ENCODE results near the gene NIP7.

- TF ChIP-seq POLR2AphosphoS5 (IDR thresholded peaks at IDR 0.05; ENCODE audit: low read depth, low read length) (no peak), TAF1 (IDR thresholded peaks at IDR 0.05; ENCODE audit: borderline replicate concordance, insufficient read depth, low read length) (no peak), REST (IDR thresholded peaks at IDR 0.05; ENCODE audit: insufficient read depth in 1 of 2, low read depth in 2 of 2, low read length in 2 of 2) (no peak), SIN3A (IDR thresholded peaks at IDR 0.05; ENCODE audit: borderline replicate concordance, insufficient read depth, low read length) (no peak), FOXP2 (optimal IDR thresholded peaks at IDR 0.05; ENCODE audit: borderline replicate concordance, extremely low read depth, extremely low read length, insufficient read depth) (no peak)
Measured at GRCh38 chr16:69325784-69326171, 13.8 kb upstream of the NIP7 start.

Data from PFSK-1 (cell line).